GM12875 (cell line): ENCODE data around the gene ENKD1.
A peak's percentile ranks its signal among the peaks of the same experiment; 100 is the strongest.

Source experiments
- H3K4me3 ChIP-seq: one replicate; pipeline ENCODE4 v1.5.1; 2011; ENCODE audit warnings: low read depth, low read length, control low read depth
- TF ChIP-seq, protein P1 (sequence below): IDR thresholded peaks from 2 replicates; pipeline ENCODE4 v1.5.1; 2011; ENCODE audit warnings: low read depth, mild to moderate bottlenecking, control low read depth, inconsistent platforms, low read length, moderate library complexity, borderline replicate concordance; ENCODE audit not compliant: insufficient read depth

Gene ENKD1

DNA sequence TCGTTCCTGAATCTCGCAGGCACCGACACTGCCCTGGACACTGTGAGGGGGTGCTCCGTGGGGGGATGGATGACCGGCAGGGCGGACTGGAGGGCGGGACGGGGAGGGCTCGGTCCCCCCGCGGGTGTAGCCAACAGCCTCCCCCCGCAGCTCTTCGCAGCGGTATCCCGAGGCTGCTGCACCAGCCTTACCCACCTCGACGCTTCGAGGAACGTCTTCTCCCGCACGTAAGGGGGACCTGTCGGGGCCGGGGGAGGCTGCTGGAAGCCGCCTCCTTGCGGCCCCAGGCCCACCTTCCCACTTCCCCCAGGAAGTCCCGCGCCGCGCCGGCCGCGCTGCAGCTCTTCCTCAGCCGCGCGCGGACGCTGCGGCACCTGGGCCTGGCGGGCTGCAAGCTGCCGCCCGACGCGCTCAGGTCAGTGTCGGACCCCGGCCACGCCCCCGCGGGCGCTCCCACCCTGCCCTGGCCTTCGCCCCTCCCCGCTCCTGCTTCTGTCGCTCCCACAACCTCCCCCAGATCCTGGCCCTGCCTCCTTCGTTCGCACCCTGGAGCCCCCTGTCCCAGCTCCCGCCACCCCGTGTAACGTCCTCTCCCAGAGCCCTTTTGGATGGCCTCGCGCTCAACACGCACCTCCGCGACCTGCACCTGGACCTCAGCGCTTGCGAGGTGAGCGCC lies 18.3 kb downstream of the ENKD1 start:
- TF ChIP-seq, protein P1, sequence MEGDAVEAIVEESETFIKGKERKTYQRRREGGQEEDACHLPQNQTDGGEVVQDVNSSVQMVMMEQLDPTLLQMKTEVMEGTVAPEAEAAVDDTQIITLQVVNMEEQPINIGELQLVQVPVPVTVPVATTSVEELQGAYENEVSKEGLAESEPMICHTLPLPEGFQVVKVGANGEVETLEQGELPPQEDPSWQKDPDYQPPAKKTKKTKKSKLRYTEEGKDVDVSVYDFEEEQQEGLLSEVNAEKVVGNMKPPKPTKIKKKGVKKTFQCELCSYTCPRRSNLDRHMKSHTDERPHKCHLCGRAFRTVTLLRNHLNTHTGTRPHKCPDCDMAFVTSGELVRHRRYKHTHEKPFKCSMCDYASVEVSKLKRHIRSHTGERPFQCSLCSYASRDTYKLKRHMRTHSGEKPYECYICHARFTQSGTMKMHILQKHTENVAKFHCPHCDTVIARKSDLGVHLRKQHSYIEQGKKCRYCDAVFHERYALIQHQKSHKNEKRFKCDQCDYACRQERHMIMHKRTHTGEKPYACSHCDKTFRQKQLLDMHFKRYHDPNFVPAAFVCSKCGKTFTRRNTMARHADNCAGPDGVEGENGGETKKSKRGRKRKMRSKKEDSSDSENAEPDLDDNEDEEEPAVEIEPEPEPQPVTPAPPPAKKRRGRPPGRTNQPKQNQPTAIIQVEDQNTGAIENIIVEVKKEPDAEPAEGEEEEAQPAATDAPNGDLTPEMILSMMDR, result no peak
- no peak overlapping the region for H3K4me3 ChIP-seq

DNA sequence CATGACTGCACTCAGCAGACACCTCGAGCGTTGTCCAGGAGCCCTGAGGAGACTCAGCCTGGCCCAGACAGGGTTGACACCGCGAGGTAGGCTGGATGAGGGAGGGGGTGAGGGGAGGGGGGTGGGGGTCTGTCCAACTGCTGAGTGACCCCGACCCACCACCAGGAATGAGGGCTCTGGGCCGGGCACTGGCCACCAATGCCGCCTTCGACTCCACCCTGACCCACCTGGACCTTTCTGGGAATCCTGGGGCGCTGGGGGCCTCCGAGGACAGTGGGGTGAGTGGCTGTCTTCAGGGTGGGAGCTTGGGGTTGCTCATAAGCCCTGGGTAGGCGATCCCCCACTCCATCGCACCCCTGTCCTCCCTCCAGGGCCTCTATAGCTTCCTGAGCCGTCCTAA lies 18.9 kb downstream of the ENKD1 start:
- TF ChIP-seq, protein P1, result no peak
- H3K4me3 ChIP-seq, result no peak overlapping the region

DNA sequence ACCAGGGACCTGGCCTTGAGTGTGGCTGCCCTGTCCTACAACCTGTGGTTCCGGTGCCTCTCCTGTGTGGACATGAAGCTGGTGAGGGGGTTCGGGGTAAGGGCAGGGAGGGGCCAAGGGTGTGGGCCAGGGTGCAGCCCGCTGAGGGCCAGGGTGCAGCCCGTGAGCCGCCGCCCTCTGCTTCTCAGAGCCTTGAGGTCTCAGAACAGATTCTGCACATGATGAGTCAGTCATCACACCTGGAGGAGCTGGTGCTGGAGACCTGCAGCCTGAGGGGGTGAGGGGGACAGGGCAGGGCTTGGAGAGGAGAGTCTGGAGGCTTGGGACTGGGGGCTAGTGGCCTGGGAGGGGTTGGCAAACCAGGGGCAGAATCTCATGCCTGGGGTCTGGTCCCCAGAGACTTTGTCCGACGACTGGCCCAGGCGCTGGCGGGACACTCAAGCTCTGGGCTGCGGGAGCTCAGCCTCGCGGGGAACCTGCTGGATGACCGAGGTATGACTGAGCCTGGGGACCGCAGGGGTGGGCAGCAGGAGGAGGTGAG lies 19.4 kb downstream of the ENKD1 start:
- TF ChIP-seq, protein P1, result no peak
- H3K4me3 ChIP-seq, result no peak overlapping the region

- H3K4me3 ChIP-seq, result peak overlapping the region; percentile 69
- TF ChIP-seq, protein P1, result no peak
Measured at GRCh38 chr16:67645397-67646121, 21.0 kb downstream of the ENKD1 start.

DNA sequence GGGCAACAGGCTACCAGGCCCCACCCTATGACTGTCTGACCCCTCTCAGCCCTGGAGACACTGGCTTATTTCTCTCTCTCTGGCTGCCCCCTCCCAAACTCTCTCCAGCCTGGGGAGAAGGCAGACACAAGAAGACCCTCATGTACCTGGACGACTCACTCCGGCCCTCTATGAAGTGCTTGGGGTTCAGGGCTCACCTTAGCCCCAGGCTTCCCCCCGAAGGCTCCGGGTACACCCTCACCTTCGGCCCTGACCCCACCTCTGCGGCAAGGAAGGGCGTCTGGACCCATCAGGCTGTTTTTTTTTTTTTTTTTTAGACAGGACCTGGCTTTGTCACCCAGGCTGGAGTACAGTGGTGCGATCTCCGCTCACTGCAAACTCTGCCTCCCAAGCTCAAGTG lies 22.5 kb downstream of the ENKD1 start:
- H3K4me3 ChIP-seq, result no peak overlapping the region
- TF ChIP-seq, protein P1, result no peak

DNA sequence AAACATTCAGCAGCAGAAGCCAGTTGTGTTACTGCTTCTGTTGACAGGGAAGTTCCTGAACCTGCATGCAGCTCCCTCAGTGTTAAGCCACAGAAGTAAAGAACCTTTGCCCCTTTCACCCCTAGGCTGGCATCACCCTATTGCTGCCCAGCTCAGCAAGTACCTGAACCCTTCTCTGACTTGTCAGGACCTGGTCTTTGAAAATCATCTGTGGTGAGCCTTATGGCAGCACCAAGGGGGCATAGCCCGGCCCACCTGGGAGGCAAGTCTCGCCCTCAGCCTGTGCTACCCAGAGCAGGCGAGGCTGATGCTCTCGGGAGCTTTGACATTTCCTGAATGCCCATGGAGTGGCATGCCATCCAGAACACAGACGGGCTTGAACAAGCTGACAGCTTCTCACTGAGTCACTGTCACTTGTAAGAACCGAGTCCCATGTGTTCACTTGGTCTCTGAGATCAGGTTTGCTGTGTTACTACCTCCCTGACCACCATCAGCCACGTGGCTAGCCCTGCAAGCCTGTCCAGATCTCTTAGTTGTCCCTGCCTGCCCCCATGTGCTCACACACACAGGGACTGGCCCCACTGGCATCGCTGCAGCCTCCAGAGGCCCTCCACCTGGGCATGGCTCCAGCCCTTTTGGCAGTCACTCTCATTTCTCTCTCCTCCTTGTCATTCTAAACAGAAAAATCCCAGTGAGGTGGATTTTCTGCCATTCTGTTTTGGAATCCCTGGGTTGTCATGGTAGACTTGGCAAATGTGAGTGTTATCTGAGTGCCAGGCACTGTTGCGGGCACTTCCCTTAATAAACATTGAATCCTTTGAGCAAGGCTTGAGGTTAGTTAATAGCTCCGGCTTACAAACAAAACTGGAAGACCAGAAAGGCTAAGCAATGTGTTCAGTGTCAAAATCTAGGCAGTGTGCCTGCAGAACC lies 24.5 kb downstream of the ENKD1 start:
- no peak overlapping the region for H3K4me3 ChIP-seq
- TF ChIP-seq, protein P1, result no peak
